Inflammatory macrophage treated with lipopolysaccharide for 1 hour (primary cell): Measurements from ENCODE around the gene CCDC91.
A peak's percentile ranks its signal among the peaks of the same experiment; 100 is the strongest.
"Not testable (repeated sequence)": the region's sequence is repeated elsewhere in the genome, so short reads cannot be mapped to it uniquely, and the experiment has no call there.

ENCODE experiments used
- DNase-seq, 2 donors: peaks; one replicate each; pipeline ENCODE4 v3.0.0-alpha.2; 2020 to 2022

CCDC91 gene

DNA sequence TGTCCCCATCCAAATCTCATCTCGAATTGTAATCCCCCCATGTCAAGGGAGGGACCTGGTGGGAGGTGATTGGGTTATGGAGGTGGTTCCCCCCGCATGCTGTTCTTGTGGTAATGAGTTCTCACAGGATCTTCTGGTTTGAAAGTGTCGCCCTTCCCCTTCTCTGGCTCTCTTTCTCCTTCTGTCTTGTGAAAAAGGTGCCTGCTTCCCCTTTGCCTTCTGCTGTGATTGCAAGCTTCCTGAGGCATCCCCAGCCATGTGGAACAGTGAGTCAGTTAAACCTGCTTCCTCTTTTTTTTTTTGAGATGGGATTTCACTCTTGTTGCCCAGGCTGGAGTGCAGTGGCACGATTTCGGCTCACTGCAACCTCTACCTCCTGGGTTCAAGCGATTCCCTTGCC is 104.0 kb downstream of the CCDC91 start:
- peak in 1 of 2 donors; percentile 5 for DNase-seq

DNA sequence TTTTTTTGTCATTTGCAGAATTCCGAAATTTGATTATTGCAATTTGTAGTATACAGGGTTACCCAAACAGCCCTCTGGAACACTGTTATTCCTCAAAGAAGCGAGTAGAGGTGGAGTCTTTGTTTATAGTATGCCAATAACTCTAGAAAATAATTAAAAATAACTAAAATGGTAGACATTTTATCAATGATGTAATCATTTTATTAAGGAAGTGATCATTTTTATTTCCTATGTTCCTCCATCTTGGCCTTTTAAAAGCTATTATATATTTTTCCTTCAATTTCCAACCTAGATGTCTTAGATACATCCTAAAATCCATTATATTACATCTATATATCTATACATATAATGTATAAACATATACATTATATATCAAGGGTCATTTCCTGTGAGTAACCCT is 106.0 kb downstream of the CCDC91 start:
- no peak for DNase-seq

DNA sequence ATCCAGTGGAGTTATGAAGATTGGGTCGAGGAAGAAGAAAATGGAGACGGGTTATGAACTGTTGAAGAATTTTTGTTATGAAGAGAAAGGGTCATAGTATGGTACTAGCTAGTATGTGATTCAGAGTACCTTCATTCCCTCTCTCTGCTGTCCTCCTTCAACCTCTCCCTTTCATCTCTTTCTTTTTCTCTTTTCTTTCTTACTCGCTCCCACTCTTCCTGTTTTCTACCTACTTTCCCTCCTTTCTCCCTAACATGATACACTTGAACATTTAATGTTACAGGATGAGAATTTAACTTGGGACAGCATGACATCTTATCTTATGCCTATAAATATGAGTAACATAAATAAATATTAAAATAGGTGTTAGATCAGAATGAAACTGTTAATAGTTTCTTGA is 112.9 kb downstream of the CCDC91 start:
- DNase-seq: no peak

- no peak for DNase-seq
Measured at GRCh38 chr12:28306535-28306934, 116.3 kb downstream of the CCDC91 start.

- no peak for DNase-seq
Measured at GRCh38 chr12:28308891-28309290, 118.6 kb downstream of the CCDC91 start.

GRCh38 chr12:28313631-28314030 is 123.4 kb downstream of the CCDC91 start:
- DNase-seq: no peak

GRCh38 chr12:28316049-28316448 is 125.8 kb downstream of the CCDC91 start:
- DNase-seq: no peak

- no peak for DNase-seq
Measured at GRCh38 chr12:28318273-28318672, 128.0 kb downstream of the CCDC91 start.

- DNase-seq: no peak
Measured at GRCh38 chr12:28320353-28320752, 130.1 kb downstream of the CCDC91 start.

GRCh38 chr12:28327722-28328121 is 137.5 kb downstream of the CCDC91 start:
- no peak for DNase-seq

- DNase-seq: no peak
Measured at GRCh38 chr12:28328967-28329366, 138.7 kb downstream of the CCDC91 start.

- DNase-seq: not testable (repeated sequence)
Measured at GRCh38 chr12:28329727-28330126, 139.5 kb downstream of the CCDC91 start.

DNA sequence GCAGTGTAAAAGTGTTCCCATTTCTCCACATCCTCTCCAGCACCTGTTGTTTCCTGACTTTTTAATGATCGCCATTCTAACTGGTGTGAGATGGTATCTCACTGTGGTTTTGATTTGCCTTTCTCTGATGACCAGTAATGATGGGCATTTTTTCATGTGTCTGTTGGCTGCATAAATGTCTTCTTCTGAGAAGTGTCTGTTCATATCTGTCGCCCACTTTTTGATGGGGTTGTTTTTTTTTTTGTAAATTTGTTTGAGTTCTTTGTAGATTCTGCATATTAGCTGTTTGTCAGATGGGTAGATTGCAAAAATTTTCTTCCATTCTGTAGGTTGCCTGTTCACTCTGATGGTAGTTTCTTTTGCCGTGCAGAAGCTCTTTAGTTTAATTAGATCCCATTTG is 140.0 kb downstream of the CCDC91 start:
- DNase-seq: not testable (repeated sequence)

DNA sequence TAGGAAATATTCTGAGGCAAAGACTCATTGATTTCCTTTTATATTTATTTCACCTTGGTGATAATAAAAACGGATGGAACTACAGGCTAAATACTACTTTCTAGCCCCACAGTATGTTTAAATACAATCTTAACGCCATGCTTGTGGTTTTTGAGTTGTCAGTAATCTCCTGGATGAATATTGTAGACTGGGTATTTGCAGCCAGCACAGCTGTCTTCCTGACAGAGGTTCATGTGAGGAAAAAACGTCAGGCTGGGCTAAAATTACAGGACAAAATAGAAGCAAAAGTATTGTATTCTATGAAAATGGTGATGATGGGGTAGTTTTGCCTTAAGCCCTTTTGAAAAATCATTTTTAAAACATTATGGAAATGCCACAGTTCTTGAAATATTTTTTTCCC is 140.9 kb downstream of the CCDC91 start:
- DNase-seq: no peak

DNA sequence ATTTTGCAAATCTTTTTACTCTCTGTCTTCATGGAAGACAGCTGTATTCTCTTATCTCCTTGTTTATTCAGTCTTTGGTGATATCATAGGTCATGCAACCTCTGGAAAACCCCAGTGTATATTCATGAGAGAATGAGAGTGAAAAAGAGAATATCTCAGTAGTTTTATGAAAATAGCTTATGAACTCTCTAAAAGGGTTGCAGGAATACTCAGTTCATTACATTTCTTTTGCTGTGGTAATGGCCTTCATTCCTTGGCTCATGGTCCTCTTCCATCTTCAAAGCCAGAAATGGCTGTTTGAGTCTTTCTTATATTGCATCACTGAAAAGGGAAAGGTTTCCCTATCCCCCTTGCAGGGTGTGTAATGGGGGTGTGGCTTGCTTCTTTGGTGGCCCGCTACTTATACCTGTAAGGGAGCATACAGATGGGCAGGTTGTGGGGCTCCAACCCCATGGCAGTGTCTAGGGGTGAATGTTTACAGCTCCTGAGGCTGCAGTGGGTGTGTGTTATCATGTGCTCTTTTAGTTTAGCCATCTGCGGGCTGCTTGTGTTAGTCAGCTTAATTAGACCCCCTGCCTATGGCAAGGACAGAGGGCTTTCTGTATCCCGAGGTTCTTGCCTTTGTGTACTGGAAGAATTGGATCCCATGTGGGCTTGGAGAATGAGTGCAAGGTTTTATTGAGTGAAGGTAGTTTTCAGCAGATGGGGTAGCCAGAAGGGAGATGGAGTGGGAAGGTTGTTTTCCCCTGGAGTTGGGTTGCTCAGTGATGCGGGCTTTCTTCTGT is 150.2 kb downstream of the CCDC91 start:
- no peak for DNase-seq

- no peak for DNase-seq
Measured at GRCh38 chr12:28343713-28344112, 153.5 kb downstream of the CCDC91 start.

DNA sequence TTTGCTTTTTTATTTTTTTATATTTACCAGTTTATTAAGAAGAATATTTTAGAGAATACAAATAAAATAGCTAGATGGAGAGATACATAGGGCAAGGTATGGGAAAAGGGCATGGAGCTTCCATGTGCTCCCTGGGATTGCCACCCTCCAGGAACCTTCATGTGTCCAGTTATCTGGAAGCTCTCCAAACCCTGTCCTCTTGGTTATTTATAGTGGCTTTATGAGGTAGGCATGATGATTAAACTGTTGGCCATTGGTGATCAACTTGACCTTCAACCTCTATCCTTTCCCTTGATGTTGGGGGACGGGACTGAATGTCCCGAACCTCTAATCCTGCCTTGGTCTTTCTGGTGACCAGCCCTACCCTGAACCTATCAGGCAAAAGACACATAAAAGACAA is 156.3 kb downstream of the CCDC91 start:
- DNase-seq: no peak

DNA sequence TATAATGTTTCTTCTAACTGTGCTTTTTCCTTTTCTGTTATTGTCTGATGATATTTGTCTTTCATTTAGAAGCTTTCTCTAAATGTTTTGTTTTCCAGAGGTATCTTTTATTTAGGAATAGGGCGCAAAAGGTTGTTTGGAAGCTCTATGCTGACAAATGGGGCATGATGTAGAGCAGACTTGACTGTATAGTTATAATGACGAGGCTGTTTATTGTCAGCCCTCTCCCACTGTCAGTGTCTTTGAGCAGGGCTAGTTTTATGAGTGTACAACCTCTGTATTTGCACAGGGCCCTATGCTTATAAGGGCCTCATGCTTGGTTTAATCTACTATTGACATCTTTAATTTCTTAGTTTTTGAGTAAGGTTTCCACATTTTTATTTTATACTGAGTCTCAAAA is 158.9 kb downstream of the CCDC91 start:
- DNase-seq: no peak

- DNase-seq: no peak
Measured at GRCh38 chr12:28350502-28350901, 160.2 kb downstream of the CCDC91 start.

- DNase-seq: no peak
Measured at GRCh38 chr12:28351414-28351813, 161.2 kb downstream of the CCDC91 start.

DNA sequence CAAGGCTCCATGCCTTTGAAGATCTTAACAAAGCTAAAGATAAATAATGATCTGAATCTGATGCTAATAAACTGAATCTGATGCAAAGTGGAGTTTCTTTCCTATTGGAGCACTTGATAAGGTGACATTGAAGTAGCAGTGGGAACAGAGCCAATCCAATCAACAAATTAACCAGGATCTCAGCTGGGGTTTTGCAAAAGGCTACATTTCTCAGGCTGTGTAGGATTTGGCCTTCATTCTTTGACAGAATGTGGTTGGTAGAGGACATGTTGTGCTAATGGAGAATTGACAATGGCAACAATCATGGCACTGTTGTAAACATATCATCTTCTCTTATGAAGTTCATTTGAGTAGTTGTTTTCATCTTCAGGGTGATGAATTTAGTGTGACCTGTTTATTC is 164.9 kb downstream of the CCDC91 start:
- no peak for DNase-seq

DNA sequence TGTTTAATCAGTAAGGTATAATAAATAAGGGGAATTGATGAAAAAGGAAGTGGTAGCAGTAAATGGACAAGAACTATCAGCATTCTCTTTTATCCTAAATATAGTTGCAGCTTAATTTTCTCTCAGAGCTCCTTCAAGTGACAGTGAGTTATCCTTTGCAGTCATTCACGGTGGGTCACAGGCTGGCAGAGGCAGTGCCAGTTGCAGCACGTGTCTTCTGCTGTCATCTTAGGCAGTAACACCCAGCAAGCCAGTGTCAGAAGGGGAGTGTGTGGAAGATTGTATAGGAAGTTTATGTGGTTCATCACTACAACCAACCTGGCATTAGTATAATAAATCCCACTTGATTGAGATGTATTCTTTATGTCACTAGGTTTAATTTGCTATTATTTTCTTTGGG is 170.0 kb downstream of the CCDC91 start:
- DNase-seq: no peak

DNA sequence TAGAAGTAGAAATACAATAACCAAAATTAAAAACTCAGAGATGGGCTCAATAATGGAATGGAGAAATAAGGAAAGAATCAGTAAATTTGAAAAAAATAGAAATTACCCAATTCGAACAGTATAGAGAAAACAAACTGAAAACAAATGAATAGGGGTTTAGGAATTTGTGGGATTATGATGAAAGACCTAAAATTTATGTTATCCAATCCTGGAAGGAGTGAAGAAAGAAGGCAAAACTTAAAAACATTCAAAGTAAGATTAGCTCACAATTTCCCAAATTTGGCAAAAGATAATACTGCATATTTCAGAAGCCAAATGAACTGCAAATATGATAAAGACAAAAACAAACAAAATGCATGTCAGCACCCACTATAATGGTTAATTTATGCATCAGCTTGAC is 177.1 kb downstream of the CCDC91 start:
- DNase-seq: no peak

DNA sequence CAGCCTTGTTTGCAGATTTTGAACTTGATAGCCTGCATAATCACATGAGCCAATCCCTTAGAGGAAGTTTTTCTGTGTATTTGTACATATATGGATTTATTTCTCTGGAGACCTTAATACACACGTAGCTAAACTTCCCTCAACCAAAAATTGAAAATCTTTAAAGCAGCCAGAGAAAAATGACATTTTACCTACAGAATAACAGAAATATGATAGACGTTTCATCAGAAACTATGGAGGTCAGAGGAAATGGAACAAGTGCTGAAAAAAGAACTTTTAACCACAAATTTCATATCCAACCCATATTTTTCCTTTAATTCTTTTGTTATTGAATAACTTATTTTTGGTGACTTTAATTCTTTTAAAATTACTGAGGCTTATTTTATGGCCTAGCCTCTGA is 177.7 kb downstream of the CCDC91 start:
- DNase-seq: no peak

DNA sequence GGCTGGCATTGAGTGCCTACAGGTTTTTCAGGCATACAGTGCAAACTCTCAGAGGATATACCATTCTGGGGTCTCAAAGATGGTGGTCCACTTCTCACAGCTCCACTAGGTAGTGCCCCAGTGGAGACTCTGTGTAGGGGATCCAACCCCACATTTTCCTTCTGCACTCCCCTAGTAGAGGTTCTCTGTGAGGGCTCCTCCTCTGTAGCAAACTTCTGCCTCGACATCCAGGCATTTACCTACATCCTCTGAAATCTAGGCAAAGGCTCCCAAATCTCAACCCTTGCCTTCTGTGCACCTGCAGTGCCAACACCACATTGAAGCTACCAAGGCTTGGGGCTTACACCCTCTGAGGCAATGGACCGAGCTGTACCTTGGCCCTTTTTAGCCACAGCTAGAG is 179.2 kb downstream of the CCDC91 start:
- DNase-seq: no peak
